Naive thymus-derived CD8-positive, alpha-beta T cell (primary cell): ENCODE results near the gene SUSD3. TPM values are rescaled to one million over a fixed set of nuclear protein-coding genes. Genes with fewer than 3 reads are reported as not detected.

Experiments used
- ATAC-seq, 2 donors: fragments of 150-1000 bp; cut with Tn5 transposase in 1 of 2; sonication (Bioruptor Pico), chemical (Tn5 transposase) in 1 of 2; 1 replicate in 1 of 2; 2 replicates in 1 of 2; pipeline ENCODE4 v1.10.0; 2021; ENCODE audit warnings: mild to moderate bottlenecking in 2 of 2, moderate library complexity in 2 of 2
- POLR2A ChIA-PET: fragments of 350-600 bp; sonication (Branson Sonifier 250); formaldehyde crosslinking; loops from one replicate; lab custom pipeline; 2021; ENCODE audit warnings: antibody characterized with exemption; lab: Charles Lee
- DNase-seq, 10 donors: peaks; one replicate each; pipeline versions ENCODE4 v3.0.0 to v3.0.0-alpha.2; 2020 to 2022
- H3K27ac Mint-ChIP-seq, 10 donors: one replicate each; pipeline ENCODE4 v1.8.0; 2020 to 2022; ENCODE audit warnings: mild to moderate bottlenecking in 10 of 10, mixed read lengths in 10 of 10, moderate library complexity in 4 of 10, inconsistent platforms in 1 of 10
- H3K27me3 Mint-ChIP-seq, 5 donors: one replicate each; pipeline ENCODE4 v1.8.0; 2021 to 2022; ENCODE audit warnings: mixed read lengths in 5 of 5
- H3K36me3 Mint-ChIP-seq, 3 donors: one replicate each; pipeline ENCODE4 v1.8.0; 2020 to 2022; ENCODE audit warnings: mixed read lengths in 3 of 3, mild to moderate bottlenecking in 2 of 3, inconsistent platforms in 1 of 3
- H3K4me1 Mint-ChIP-seq, 4 donors: one replicate each; pipeline ENCODE4 v1.8.0; 2021 to 2022; ENCODE audit warnings: mixed read lengths in 4 of 4
- H3K4me3 Mint-ChIP-seq, 10 donors: one replicate each; pipeline ENCODE4 v1.8.0; 2020 to 2022; ENCODE audit warnings: mild to moderate bottlenecking in 10 of 10, mixed read lengths in 10 of 10, moderate library complexity in 6 of 10, inconsistent platforms in 1 of 10
- H3K9me3 Mint-ChIP-seq, 9 donors: one replicate each; pipeline ENCODE4 v1.8.0; 2020 to 2022; ENCODE audit warnings: mixed read lengths in 9 of 9, mild to moderate bottlenecking in 3 of 9, inconsistent platforms in 1 of 9, moderate library complexity in 1 of 9
- polyA plus RNA-seq, 3 donors: library from polyadenylated mRNA; unstranded; fragments of 300-500 nt; fragmentation: Illumina TruSeq; gene quantifications; one replicate each; pipeline ENCODE4 v1.2.3, GENCODE V29; 2021
- total RNA-seq, 8 experiments: library from RNA in 2 of 8; stranded (reverse) in 2 of 8; gene quantifications; one replicate each; pipeline ENCODE4 v1.2.3 and lab custom pipeline; 2021 to 2026

Gene SUSD3
- total and polyA plus RNA-seq, 5 experiments from 2014 or later = 62.1 to 208 (median 86.7) TPM

GRCh38 chr9:93039976-93040375 lies 18.5 kb upstream of the SUSD3 start:
- H3K36me3 Mint-ChIP-seq = peaks cover 0 to 12% (median 0%) of the 10 kb centered on the region in 3 donors
- no peaks in the 10 kb centered on the region for H3K27me3 Mint-ChIP-seq
- peak overlapping the region; percentile 88 to 94 (median 91) for H3K27ac Mint-ChIP-seq
- H3K9me3 Mint-ChIP-seq = no peaks in the 10 kb centered on the region
- no peak for DNase-seq
- no peak for ATAC-seq
- peak overlapping the region in 1 of 10 donors; percentile 4 for H3K4me3 Mint-ChIP-seq
- peaks cover 36 to 87% (median 78%) of the 10 kb centered on the region in 4 donors for H3K4me1 Mint-ChIP-seq
- POLR2A ChIA-PET = interaction anchor here (0.6 to 8.2 kb wide), 10 partner anchors 11 to 85 kb away, joined by 3 to 159 read pairs (median 8); no protein-coding TSS in a partner anchor

- POLR2A ChIA-PET = interaction anchor here (0.6 to 8.2 kb wide), 10 partner anchors 8 to 86 kb away, joined by 3 to 159 read pairs (median 8); no protein-coding TSS in a partner anchor
- no peaks in the 10 kb centered on the region for H3K27me3 Mint-ChIP-seq
- DNase-seq (no peak), ATAC-seq (peak in 1 of 2 donors; percentile 10)
- H3K36me3 Mint-ChIP-seq = peaks cover 0 to 11% (median 0%) of the 10 kb centered on the region in 3 donors
- H3K9me3 Mint-ChIP-seq = no peaks in the 10 kb centered on the region
- peak overlapping the region; percentile 88 to 94 (median 91) for H3K27ac Mint-ChIP-seq
- H3K4me3 Mint-ChIP-seq = no peak overlapping the region
- peaks cover 36 to 89% (median 80%) of the 10 kb centered on the region in 4 donors for H3K4me1 Mint-ChIP-seq
Measured at GRCh38 chr9:93040409-93040808, 18.1 kb upstream of the SUSD3 start.

GRCh38 chr9:93041108-93041802 lies 17.2 kb upstream of the SUSD3 start:
- Mint-ChIP-seq H3K27me3 (no peaks in the 10 kb centered on the region), H3K4me3 (peak overlapping the region in 3 of 10 donors; percentile 22 to 51 (median 36)), H3K36me3 (peaks cover 0 to 9% (median 0%) of the 10 kb centered on the region in 3 donors), H3K4me1 (peaks cover 36 to 82% (median 76%) of the 10 kb centered on the region in 4 donors), H3K9me3 (no peaks in the 10 kb centered on the region), H3K27ac (peak overlapping the region; percentile 87 to 94 (median 92))
- DNase-seq = no peak
- ATAC-seq = peak in 1 of 2 donors; percentile 29
- POLR2A ChIA-PET = interaction anchor here (0.8 to 8.2 kb wide), 12 partner anchors 9 to 86 kb away, joined by 3 to 159 read pairs (median 6); no protein-coding TSS in a partner anchor

GRCh38 chr9:93043122-93043521 lies 15.4 kb upstream of the SUSD3 start:
- Mint-ChIP-seq H3K36me3 (no peaks in the 10 kb centered on the region), H3K9me3 (no peaks in the 10 kb centered on the region), H3K27ac (peak overlapping the region; percentile 85 to 94 (median 90)), H3K27me3 (no peaks in the 10 kb centered on the region), H3K4me3 (peak overlapping the region in 8 of 10 donors; percentile 8 to 53 (median 36)), H3K4me1 (peaks cover 33 to 74% (median 61%) of the 10 kb centered on the region in 4 donors)
- DNase-seq (no peak), ATAC-seq (peak; percentile 14 to 77)
- POLR2A ChIA-PET = interaction anchor here (0.7 to 8.2 kb wide), 5 partner anchors 9 to 94 kb away, joined by 3 to 159 read pairs (median 8); no protein-coding TSS in a partner anchor

GRCh38 chr9:93045521-93045920 lies 13.0 kb upstream of the SUSD3 start:
- peaks cover 36 to 69% (median 55%) of the 10 kb centered on the region in 4 donors for H3K4me1 Mint-ChIP-seq

GRCh38 chr9:93048566-93049448 lies 9.7 kb upstream of the SUSD3 start:
- Mint-ChIP-seq H3K4me3 (peak overlapping the region in 1 of 10 donors; percentile 59), H3K27me3 (peaks cover 0 to 1% (median 0%) of the 10 kb centered on the region in 5 donors), H3K27ac (peak overlapping the region in 8 of 10 donors; percentile 47 to 94 (median 74)), H3K4me1 (peaks cover 31 to 63% (median 38%) of the 10 kb centered on the region in 4 donors), H3K9me3 (no peaks in the 10 kb centered on the region), H3K36me3 (no peaks in the 10 kb centered on the region)
- DNase-seq = no peak
- POLR2A ChIA-PET = interaction anchor here (1.4 to 23.1 kb wide), 3 partner anchors 10 to 22 kb away, joined by 7 to 608 read pairs (median 159); no protein-coding TSS in a partner anchor
- no peak for ATAC-seq

More at GRCh38 chr9:93045521-93045920, 13.0 kb upstream of the SUSD3 start:
- Mint-ChIP-seq H3K27ac (peak overlapping the region in 6 of 10 donors; percentile 6 to 89 (median 57)), H3K36me3 (no peaks in the 10 kb centered on the region), H3K27me3 (peaks cover 0 to 1% (median 0%) of the 10 kb centered on the region in 5 donors), H3K9me3 (no peaks in the 10 kb centered on the region), H3K4me3 (peak overlapping the region in 1 of 10 donors; percentile 50)
- no peak for ATAC-seq
- DNase-seq = no peak
- POLR2A ChIA-PET = interaction anchor here (0.7 to 23.1 kb wide), 6 partner anchors 10 to 221 kb away, joined by 3 to 608 read pairs (median 5); no protein-coding TSS in a partner anchor

- ATAC-seq = no peak
- no peaks in the 10 kb centered on the region for H3K9me3 Mint-ChIP-seq
- H3K36me3 Mint-ChIP-seq = no peaks in the 10 kb centered on the region
- POLR2A ChIA-PET = interaction anchor here (0.7 to 23.1 kb wide), 5 partner anchors 11 to 46 kb away, joined by 3 to 608 read pairs (median 16); no protein-coding TSS in a partner anchor
- peak overlapping the region in 5 of 10 donors; percentile 7 to 25 (median 15) for H3K4me3 Mint-ChIP-seq
- peak overlapping the region in 4 of 10 donors; percentile 41 to 94 (median 86) for H3K27ac Mint-ChIP-seq
- H3K4me1 Mint-ChIP-seq = peaks cover 31 to 63% (median 40%) of the 10 kb centered on the region in 4 donors
- DNase-seq = no peak
- peaks cover 0 to 1% (median 0%) of the 10 kb centered on the region in 5 donors for H3K27me3 Mint-ChIP-seq
Measured at GRCh38 chr9:93049491-93049890, 9.0 kb upstream of the SUSD3 start.

- POLR2A ChIA-PET = interaction anchor here (0.7 to 23.1 kb wide), 7 partner anchors 10 to 57 kb away, joined by 3 to 608 read pairs (median 16); partner anchors contain the start of gene CARD19
- ATAC-seq (no peak), DNase-seq (peak in 1 of 10 donors; percentile 10)
- H3K36me3 Mint-ChIP-seq = no peaks in the 10 kb centered on the region
- peaks cover 0 to 1% (median 0%) of the 10 kb centered on the region in 5 donors for H3K27me3 Mint-ChIP-seq
- H3K27ac Mint-ChIP-seq = peak overlapping the region in 3 of 10 donors; percentile 25 to 60 (median 27)
- H3K4me1 Mint-ChIP-seq = peaks cover 34 to 66% (median 41%) of the 10 kb centered on the region in 4 donors
- H3K4me3 Mint-ChIP-seq = peak overlapping the region in 1 of 10 donors; percentile 34
- H3K9me3 Mint-ChIP-seq = no peaks in the 10 kb centered on the region
Measured at GRCh38 chr9:93050231-93050630, 8.3 kb upstream of the SUSD3 start.

- Mint-ChIP-seq H3K4me1 (peaks cover 38 to 68% (median 47%) of the 10 kb centered on the region in 4 donors), H3K27me3 (peaks cover 0 to 1% (median 0%) of the 10 kb centered on the region in 5 donors), H3K4me3 (peak overlapping the region in 1 of 10 donors; percentile 10), H3K27ac (peak overlapping the region in 5 of 10 donors; percentile 22 to 87 (median 54)), H3K9me3 (no peaks in the 10 kb centered on the region), H3K36me3 (no peaks in the 10 kb centered on the region)
- peak in 1 of 10 donors; percentile 45 for DNase-seq
- no peak for ATAC-seq
- POLR2A ChIA-PET = interaction anchor here (0.6 to 23.1 kb wide), 9 partner anchors 9 to 86 kb away, joined by 3 to 608 read pairs (median 16); partner anchors contain the start of gene CARD19
Measured at GRCh38 chr9:93051680-93052089, 6.8 kb upstream of the SUSD3 start.

- peak in 5 of 10 donors; percentile 42 to 80 (median 47) for DNase-seq
- Mint-ChIP-seq H3K4me1 (peaks cover 39 to 73% (median 57%) of the 10 kb centered on the region in 4 donors), H3K9me3 (no peaks in the 10 kb centered on the region), H3K27ac (peak overlapping the region; percentile 16 to 91 (median 75)), H3K4me3 (peak overlapping the region in 7 of 10 donors; percentile 8 to 75 (median 62)), H3K27me3 (peaks cover 0 to 1% (median 0%) of the 10 kb centered on the region in 5 donors), H3K36me3 (no peaks in the 10 kb centered on the region)
- ATAC-seq = peak; percentile 65 to 69
- POLR2A ChIA-PET = interaction anchor here (0.8 to 23.1 kb wide), 18 partner anchors 7 to 89 kb away, joined by 3 to 608 read pairs (median 6); partner anchors contain the start of gene CARD19
Measured at GRCh38 chr9:93052791-93053540, 5.5 kb upstream of the SUSD3 start.
